NCI-H69 (cell line): ENCODE data around the gene UPK3A.

ENCODE experiments used
- DNase-seq: peaks from one replicate; lab custom pipeline; 2025; lab: John Stamatoyannopoulos, UW

UPK3A gene

GRCh38 chr22:45284705-45285262 is at the start of gene UPK3A:
Gene UPK3A (plus strand): TSS chr22:45284949. CDS start chr22:45285014, 65 bp downstream.
- peak; percentile 78 for DNase-seq

- DNase-seq: peak; percentile 95
Observed at GRCh38 chr22:45235101-45235777, 49.5 kb upstream of the UPK3A start.

- DNase-seq: peak; percentile 86
Observed at GRCh38 chr22:45235851-45236342, 48.9 kb upstream of the UPK3A start.

GRCh38 chr22:45237065-45237990 is 47.4 kb upstream of the UPK3A start:
- no peak for DNase-seq

GRCh38 chr22:45238076-45238956 is 46.4 kb upstream of the UPK3A start:
- DNase-seq: peak; percentile 58

GRCh38 chr22:45238957-45239680 is 45.6 kb upstream of the UPK3A start:
- DNase-seq: peak; percentile 57

- DNase-seq: peak; percentile 45
Observed at GRCh38 chr22:45239681-45240051, 45.1 kb upstream of the UPK3A start.

- peak; percentile 57 for DNase-seq
Observed at GRCh38 chr22:45240104-45240809, 44.5 kb upstream of the UPK3A start.

- DNase-seq: peak; percentile 88
Observed at GRCh38 chr22:45240810-45241631, 43.7 kb upstream of the UPK3A start, which contains the start of gene KIAA0930. Gene KIAA0930 (minus strand): TSS chr22:45240894. CDS start chr22:45240703, 191 bp downstream.

- peak; percentile 93 for DNase-seq
Observed at GRCh38 chr22:45242778-45243191, 42.0 kb upstream of the UPK3A start.

- DNase-seq: no peak
Observed at GRCh38 chr22:45244916-45245315, 39.8 kb upstream of the UPK3A start.

- no peak for DNase-seq
Observed at GRCh38 chr22:45246060-45246985, 38.4 kb upstream of the UPK3A start.

- DNase-seq: peak; percentile 26
Observed at GRCh38 chr22:45248832-45249561, 35.8 kb upstream of the UPK3A start.

- DNase-seq: no peak
Observed at GRCh38 chr22:45251825-45252224, 32.9 kb upstream of the UPK3A start.

GRCh38 chr22:45253039-45253641 is 31.6 kb upstream of the UPK3A start:
- DNase-seq: no peak

GRCh38 chr22:45254388-45254787 is 30.4 kb upstream of the UPK3A start:
- DNase-seq: no peak

GRCh38 chr22:45254789-45255278 is 29.9 kb upstream of the UPK3A start:
- no peak for DNase-seq
